Glutamatergic neuron (in vitro differentiated cells): Measurements from ENCODE around the gene PAPOLA. TPM values are rescaled to one million over a fixed set of nuclear protein-coding genes. Genes with fewer than 3 reads are reported as not detected.
A peak's percentile ranks its signal among the peaks of the same experiment; 100 is the strongest.

Experiments used
- DNase-seq: peaks from one replicate; pipeline ENCODE4 v3.0.0; 2022
- H3K27ac Mint-ChIP-seq: one replicate; pipeline ENCODE4 v1.8.0; 2020; ENCODE audit warnings: mild to moderate bottlenecking, mixed read lengths, inconsistent platforms; ENCODE audit not compliant: unreplicated experiment
- H3K27me3 Mint-ChIP-seq: one replicate; pipeline ENCODE4 v1.8.0; 2020; ENCODE audit warnings: mild to moderate bottlenecking, moderate library complexity, mixed read lengths, inconsistent platforms; ENCODE audit not compliant: unreplicated experiment
- H3K36me3 Mint-ChIP-seq: one replicate; pipeline ENCODE4 v1.8.0; 2020; ENCODE audit warnings: mild to moderate bottlenecking, mixed read lengths, inconsistent platforms; ENCODE audit not compliant: unreplicated experiment
- H3K4me1 Mint-ChIP-seq: one replicate; pipeline ENCODE4 v1.8.0; 2020; ENCODE audit warnings: mild to moderate bottlenecking, low read depth, mixed read lengths, inconsistent platforms; ENCODE audit not compliant: unreplicated experiment
- H3K4me3 Mint-ChIP-seq: one replicate; pipeline ENCODE4 v1.8.0; 2020; ENCODE audit warnings: mild to moderate bottlenecking, mixed read lengths, inconsistent platforms; ENCODE audit not compliant: unreplicated experiment
- H3K9me3 Mint-ChIP-seq: one replicate; pipeline ENCODE4 v1.8.0; 2020; ENCODE audit warnings: mild to moderate bottlenecking, moderate library complexity, mixed read lengths, inconsistent platforms; ENCODE audit not compliant: unreplicated experiment
- CTCF ChIP-seq: fragments of 200-600 bp; sonication (generic); IDR thresholded peaks from one replicate; pipeline ENCODE4 v1.5.0; 2021; ENCODE audit not compliant: partially characterized antibody, unreplicated experiment
- long read RNA-seq: library from polyadenylated mRNA; unstranded; transcript quantifications from one replicate; pipeline ENCODE4 v2.0.0, GENCODE V29; 2020; ENCODE audit not compliant: unreplicated experiment
- total RNA-seq: library from RNA; stranded (reverse); fragmentation: NEBNext Ultra II Directional; extraction: Animal tissue kit (Norgen Biotek cat#: 25700); gene quantifications from one replicate; pipeline ENCODE4 v1.2.1, GENCODE V29; 2021; ENCODE audit not compliant: unreplicated experiment

Gene PAPOLA
- 169 TPM for total RNA-seq
- long read RNA-seq, full-length matches to known transcripts, result 31 of 39 reads
- long read RNA-seq, partial matches to known transcripts, result 3 of 39 reads
- long read RNA-seq, other reads (novel, unspliced or antisense), result 5 of 39 reads

GRCh38 chr14:96501740-96502620 lies at the start of gene PAPOLA:
PAPOLA (plus strand) TSS chr14:96502382; CDS start chr14:96502593, 211 bp downstream.
- peak; percentile 94 for DNase-seq
- peak within 1 kb of the TSS; percentile 95 for H3K27ac Mint-ChIP-seq
- peaks cover 6% of the 10 kb centered on the region for H3K27me3 Mint-ChIP-seq
- peaks cover 22% of the 10 kb centered on the region for H3K4me1 Mint-ChIP-seq
- H3K4me3 Mint-ChIP-seq, result peak within 1 kb of the TSS; percentile 99
- H3K9me3 Mint-ChIP-seq, result peaks cover 9% of the 10 kb centered on the region
- no peak for TF ChIP-seq CTCF
- H3K36me3 Mint-ChIP-seq, result no peaks in the 10 kb centered on the region

GRCh38 chr14:96452684-96453083 lies 49.5 kb upstream of the PAPOLA start:
- Mint-ChIP-seq H3K4me1 (no peaks in the 10 kb centered on the region), H3K36me3 (no peaks in the 10 kb centered on the region), H3K27me3 (no peaks in the 10 kb centered on the region), H3K27ac (no peak overlapping the region), H3K4me3 (no peak overlapping the region), H3K9me3 (no peaks in the 10 kb centered on the region)
- no peak for DNase-seq
- no peak for TF ChIP-seq CTCF

- H3K27ac Mint-ChIP-seq, result no peak overlapping the region
- no peak for TF ChIP-seq CTCF
- no peak overlapping the region for H3K4me3 Mint-ChIP-seq
- DNase-seq, result no peak
- no peaks in the 10 kb centered on the region for H3K36me3 Mint-ChIP-seq
- no peaks in the 10 kb centered on the region for H3K4me1 Mint-ChIP-seq
- H3K27me3 Mint-ChIP-seq, result no peaks in the 10 kb centered on the region
- peaks cover 2% of the 10 kb centered on the region for H3K9me3 Mint-ChIP-seq
Measured at GRCh38 chr14:96455588-96455987, 46.6 kb upstream of the PAPOLA start.

GRCh38 chr14:96459851-96460250 lies 42.3 kb upstream of the PAPOLA start:
- no peak for TF ChIP-seq CTCF
- no peak overlapping the region for H3K27ac Mint-ChIP-seq
- no peak overlapping the region for H3K4me3 Mint-ChIP-seq
- H3K9me3 Mint-ChIP-seq, result peaks cover 6% of the 10 kb centered on the region
- H3K27me3 Mint-ChIP-seq, result no peaks in the 10 kb centered on the region
- no peaks in the 10 kb centered on the region for H3K4me1 Mint-ChIP-seq
- H3K36me3 Mint-ChIP-seq, result no peaks in the 10 kb centered on the region
- no peak for DNase-seq
